Liver (tissue), 9 donors: ENCODE results near the gene CTSF. TPM values are rescaled to one million over a fixed set of nuclear protein-coding genes. Genes with fewer than 3 reads are reported as not detected.

ENCODE experiments used
- DNase-seq: peaks from one replicate; pipeline ENCODE4 v3.0.0-alpha.2; 2017; ENCODE audit warnings: low spot score
- H3K27ac ChIP-seq, 2 donors: one replicate each; pipeline ENCODE4 v1.7.0; 2013; ENCODE audit warnings: inconsistent platforms in 2 of 2, low read length in 2 of 2, control low read depth in 1 of 2, low read depth in 1 of 2, mild to moderate bottlenecking in 1 of 2
- H3K27me3 ChIP-seq, 4 donors: one replicate each; pipeline versions ENCODE4 v1.6.1 to v1.7.0; 2013; ENCODE audit warnings: low read length in 3 of 4, inconsistent platforms in 1 of 4, mild to moderate bottlenecking in 1 of 4, moderate library complexity in 1 of 4; ENCODE audit not compliant: control insufficient read depth in 4 of 4, insufficient read depth in 4 of 4
- H3K36me3 ChIP-seq, 4 donors: one replicate each; pipeline versions ENCODE4 v1.6.1 to v1.7.0; 2013; ENCODE audit warnings: low read length in 3 of 4, mild to moderate bottlenecking in 3 of 4, low read depth in 1 of 4, moderate library complexity in 1 of 4; ENCODE audit not compliant: control insufficient read depth in 4 of 4, insufficient read depth in 3 of 4
- H3K4me1 ChIP-seq, 4 donors: one replicate each; pipeline versions ENCODE4 v1.6.1 to v1.7.0; 2013; ENCODE audit warnings: low read length in 3 of 4, mild to moderate bottlenecking in 3 of 4, moderate library complexity in 1 of 4; ENCODE audit not compliant: control insufficient read depth in 4 of 4, insufficient read depth in 4 of 4
- H3K4me3 ChIP-seq, 3 donors: one replicate each; pipeline versions ENCODE4 v1.6.1 to v1.7.0; 2013; ENCODE audit warnings: low read length in 3 of 3, control low read depth in 1 of 3, low read depth in 1 of 3, mild to moderate bottlenecking in 1 of 3
- H3K9ac ChIP-seq, 2 donors: one replicate each; pipeline ENCODE4 v1.7.0; 2013; ENCODE audit warnings: low read length in 2 of 2, mild to moderate bottlenecking in 2 of 2, moderate library complexity in 2 of 2, control low read depth in 1 of 2, low read depth in 1 of 2
- H3K9me3 ChIP-seq, 4 donors: one replicate each; pipeline versions ENCODE4 v1.6.1 to v1.7.0; 2013; ENCODE audit warnings: low read length in 3 of 4; ENCODE audit not compliant: control insufficient read depth in 4 of 4
- ATF3 ChIP-seq: IDR thresholded peaks from 2 replicates; pipeline ENCODE4 v1.6.1; 2016; ENCODE audit warnings: antibody characterized with exemption
- FOXA1 ChIP-seq: IDR thresholded peaks from 2 replicates; pipeline ENCODE4 v1.6.1; 2016; ENCODE audit warnings: antibody characterized with exemption
- FOXA2 ChIP-seq: IDR thresholded peaks from 2 replicates; pipeline ENCODE4 v1.6.1; 2016; ENCODE audit warnings: antibody characterized with exemption
- GABPA ChIP-seq, 2 donors: IDR thresholded peaks in 1 of 2; conservative IDR thresholded peaks in 1 of 2; 2 replicates each; pipeline ENCODE4 v1.6.1; 2016; ENCODE audit warnings: antibody characterized with exemption in 2 of 2, mild to moderate bottlenecking in 1 of 2, moderate library complexity in 1 of 2
- HNF4A ChIP-seq, 2 donors: conservative IDR thresholded peaks; 2 replicates each; pipeline ENCODE4 v1.6.1; 2016; ENCODE audit warnings: antibody characterized with exemption in 2 of 2, mild to moderate bottlenecking in 2 of 2
- HNF4G ChIP-seq: IDR thresholded peaks from 2 replicates; pipeline ENCODE4 v1.6.1; 2016; ENCODE audit warnings: antibody characterized with exemption
- JUND ChIP-seq, 2 donors: IDR thresholded peaks; 2 replicates each; pipeline ENCODE4 v1.6.1; 2016; ENCODE audit warnings: antibody characterized with exemption in 2 of 2
- NR2F2 ChIP-seq: IDR thresholded peaks from 2 replicates; pipeline ENCODE4 v1.6.1; 2016; ENCODE audit warnings: antibody characterized with exemption
- RAD21 ChIP-seq, 2 donors: IDR thresholded peaks; 2 replicates each; pipeline ENCODE4 v1.6.1; 2016; ENCODE audit warnings: antibody characterized with exemption in 2 of 2, mild to moderate bottlenecking in 2 of 2
- RXRA ChIP-seq, 2 donors: IDR thresholded peaks; 2 replicates each; pipeline ENCODE4 v1.6.1; 2017 to 2018; ENCODE audit warnings: antibody characterized with exemption in 2 of 2, mild to moderate bottlenecking in 1 of 2
- SP1 ChIP-seq: IDR thresholded peaks from 2 replicates; pipeline ENCODE4 v1.6.1; 2018; ENCODE audit warnings: antibody characterized with exemption, mild to moderate bottlenecking
- TAF1 ChIP-seq: conservative IDR thresholded peaks from 2 replicates; pipeline ENCODE4 v1.6.1; 2016; ENCODE audit warnings: antibody characterized with exemption, mild to moderate bottlenecking
- YY1 ChIP-seq: IDR thresholded peaks from 2 replicates; pipeline ENCODE4 v1.6.1; 2016; ENCODE audit warnings: antibody characterized with exemption, mild to moderate bottlenecking
- WGBS: extraction: QIAGEN DNeasy Blood & Tissue Kit; methylation state at CpG from one replicate; pipeline ENCODE4 v1.1.7; 2013; 5-methylcytosine and 5-hydroxymethylcytosine counted together
- polyA plus RNA-seq, 2 donors: library from polyadenylated mRNA; stranded (reverse) in 1 of 2; unstranded in 1 of 2; fragments of 200-250 nt in 1 of 2; fragments of >200 nt in 1 of 2; fragmentation: Nextera tagmentation in 1 of 2; extraction: Ambion mirVana in 1 of 2; gene quantifications; one replicate each; pipeline versions ENCODE4 v1.2.1 to v1.2.3, GENCODE V29; 2013 to 2015
- total RNA-seq, 2 donors: library from RNA; depleted of rRNA; stranded (reverse); fragments of >200 nt; gene quantifications; one replicate each; pipeline ENCODE4 v1.2.3, GENCODE V29; 2014
- TF ChIP-seq, protein P1 (sequence below): IDR thresholded peaks from 2 replicates; pipeline ENCODE4 v1.6.1; 2016; ENCODE audit warnings: antibody characterized with exemption, mild to moderate bottlenecking
- TF ChIP-seq, protein P2 (sequence below): IDR thresholded peaks from 2 replicates; pipeline ENCODE4 v1.6.1; 2016; ENCODE audit warnings: antibody characterized with exemption
- TF ChIP-seq, protein P3 (sequence below): fragments of 150-350 bp; IDR thresholded peaks from 2 replicates; pipeline ENCODE4 v1.5.1; 2017; ENCODE audit warnings: improper control_type of control experiment, low read depth, low read length; ENCODE audit not compliant: missing input control
- donor health status: healthy.
- donor health status: healthy.
- donor health status: healthy.
- donor health status: healthy.
- donor health status: healthy.

The CTSF gene
- total and polyA plus RNA-seq, 4 donors: 8.5 to 31.9 (median 24.0) TPM

GRCh38 chr11:66569076-66569475 is 670 bp upstream of the CTSF start:
- H3K9ac ChIP-seq: no peak overlapping the region
- DNase-seq: no peak
- H3K4me1 ChIP-seq: peaks cover 2 to 14% (median 8%) of the 10 kb centered on the region in 4 donors
- TF ChIP-seq HNF4A (conservative IDR thresholded peaks at IDR 0.05) (no peak), TAF1 (no peak), RAD21 (IDR thresholded peaks at IDR 0.05) (no peak)
- WGBS: 90% methylated on average over 7 of the region's 7 CpGs
- peaks cover 0 to 6% (median 0%) of the 10 kb centered on the region in 4 donors for H3K36me3 ChIP-seq
- no peak overlapping the region for H3K4me3 ChIP-seq
- H3K9me3 ChIP-seq: no peaks in the 10 kb centered on the region
- H3K27me3 ChIP-seq: no peaks in the 10 kb centered on the region
- H3K27ac ChIP-seq: no peak overlapping the region

GRCh38 chr11:66567787-66568123 is 651 bp downstream of the CTSF start:
- TF ChIP-seq RXRA (IDR thresholded peaks at IDR 0.05) (no peak), TAF1 (no peak), SP1 (no peak), FOXA2 (no peak), ATF3 (no peak), FOXA1 (no peak), JUND (IDR thresholded peaks at IDR 0.05) (no peak), YY1 (no peak), NR2F2 (no peak), HNF4G (no peak), GABPA (IDR thresholded peaks at IDR 0.05 in 1 of 2, conservative IDR thresholded peaks at IDR 0.05 in 1 of 2) (no peak)
- TF ChIP-seq, protein P1, sequence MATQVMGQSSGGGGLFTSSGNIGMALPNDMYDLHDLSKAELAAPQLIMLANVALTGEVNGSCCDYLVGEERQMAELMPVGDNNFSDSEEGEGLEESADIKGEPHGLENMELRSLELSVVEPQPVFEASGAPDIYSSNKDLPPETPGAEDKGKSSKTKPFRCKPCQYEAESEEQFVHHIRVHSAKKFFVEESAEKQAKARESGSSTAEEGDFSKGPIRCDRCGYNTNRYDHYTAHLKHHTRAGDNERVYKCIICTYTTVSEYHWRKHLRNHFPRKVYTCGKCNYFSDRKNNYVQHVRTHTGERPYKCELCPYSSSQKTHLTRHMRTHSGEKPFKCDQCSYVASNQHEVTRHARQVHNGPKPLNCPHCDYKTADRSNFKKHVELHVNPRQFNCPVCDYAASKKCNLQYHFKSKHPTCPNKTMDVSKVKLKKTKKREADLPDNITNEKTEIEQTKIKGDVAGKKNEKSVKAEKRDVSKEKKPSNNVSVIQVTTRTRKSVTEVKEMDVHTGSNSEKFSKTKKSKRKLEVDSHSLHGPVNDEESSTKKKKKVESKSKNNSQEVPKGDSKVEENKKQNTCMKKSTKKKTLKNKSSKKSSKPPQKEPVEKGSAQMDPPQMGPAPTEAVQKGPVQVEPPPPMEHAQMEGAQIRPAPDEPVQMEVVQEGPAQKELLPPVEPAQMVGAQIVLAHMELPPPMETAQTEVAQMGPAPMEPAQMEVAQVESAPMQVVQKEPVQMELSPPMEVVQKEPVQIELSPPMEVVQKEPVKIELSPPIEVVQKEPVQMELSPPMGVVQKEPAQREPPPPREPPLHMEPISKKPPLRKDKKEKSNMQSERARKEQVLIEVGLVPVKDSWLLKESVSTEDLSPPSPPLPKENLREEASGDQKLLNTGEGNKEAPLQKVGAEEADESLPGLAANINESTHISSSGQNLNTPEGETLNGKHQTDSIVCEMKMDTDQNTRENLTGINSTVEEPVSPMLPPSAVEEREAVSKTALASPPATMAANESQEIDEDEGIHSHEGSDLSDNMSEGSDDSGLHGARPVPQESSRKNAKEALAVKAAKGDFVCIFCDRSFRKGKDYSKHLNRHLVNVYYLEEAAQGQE: no peak
- TF ChIP-seq, protein P2, sequence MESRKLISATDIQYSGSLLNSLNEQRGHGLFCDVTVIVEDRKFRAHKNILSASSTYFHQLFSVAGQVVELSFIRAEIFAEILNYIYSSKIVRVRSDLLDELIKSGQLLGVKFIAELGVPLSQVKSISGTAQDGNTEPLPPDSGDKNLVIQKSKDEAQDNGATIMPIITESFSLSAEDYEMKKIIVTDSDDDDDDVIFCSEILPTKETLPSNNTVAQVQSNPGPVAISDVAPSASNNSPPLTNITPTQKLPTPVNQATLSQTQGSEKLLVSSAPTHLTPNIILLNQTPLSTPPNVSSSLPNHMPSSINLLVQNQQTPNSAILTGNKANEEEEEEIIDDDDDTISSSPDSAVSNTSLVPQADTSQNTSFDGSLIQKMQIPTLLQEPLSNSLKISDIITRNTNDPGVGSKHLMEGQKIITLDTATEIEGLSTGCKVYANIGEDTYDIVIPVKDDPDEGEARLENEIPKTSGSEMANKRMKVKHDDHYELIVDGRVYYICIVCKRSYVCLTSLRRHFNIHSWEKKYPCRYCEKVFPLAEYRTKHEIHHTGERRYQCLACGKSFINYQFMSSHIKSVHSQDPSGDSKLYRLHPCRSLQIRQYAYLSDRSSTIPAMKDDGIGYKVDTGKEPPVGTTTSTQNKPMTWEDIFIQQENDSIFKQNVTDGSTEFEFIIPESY: no peak
- TF ChIP-seq, protein P3, sequence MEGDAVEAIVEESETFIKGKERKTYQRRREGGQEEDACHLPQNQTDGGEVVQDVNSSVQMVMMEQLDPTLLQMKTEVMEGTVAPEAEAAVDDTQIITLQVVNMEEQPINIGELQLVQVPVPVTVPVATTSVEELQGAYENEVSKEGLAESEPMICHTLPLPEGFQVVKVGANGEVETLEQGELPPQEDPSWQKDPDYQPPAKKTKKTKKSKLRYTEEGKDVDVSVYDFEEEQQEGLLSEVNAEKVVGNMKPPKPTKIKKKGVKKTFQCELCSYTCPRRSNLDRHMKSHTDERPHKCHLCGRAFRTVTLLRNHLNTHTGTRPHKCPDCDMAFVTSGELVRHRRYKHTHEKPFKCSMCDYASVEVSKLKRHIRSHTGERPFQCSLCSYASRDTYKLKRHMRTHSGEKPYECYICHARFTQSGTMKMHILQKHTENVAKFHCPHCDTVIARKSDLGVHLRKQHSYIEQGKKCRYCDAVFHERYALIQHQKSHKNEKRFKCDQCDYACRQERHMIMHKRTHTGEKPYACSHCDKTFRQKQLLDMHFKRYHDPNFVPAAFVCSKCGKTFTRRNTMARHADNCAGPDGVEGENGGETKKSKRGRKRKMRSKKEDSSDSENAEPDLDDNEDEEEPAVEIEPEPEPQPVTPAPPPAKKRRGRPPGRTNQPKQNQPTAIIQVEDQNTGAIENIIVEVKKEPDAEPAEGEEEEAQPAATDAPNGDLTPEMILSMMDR: no peak
- Histone ChIP-seq H3K27ac (no peak overlapping the region), H3K9me3 (no peaks in the 10 kb centered on the region), H3K9ac (no peak overlapping the region), H3K4me3 (peak overlapping the region in 2 of 3 donors; percentile 48 to 58), H3K36me3 (peaks cover 0 to 8% (median 0%) of the 10 kb centered on the region in 4 donors), H3K27me3 (no peaks in the 10 kb centered on the region), H3K4me1 (peaks cover 2 to 14% (median 8%) of the 10 kb centered on the region in 4 donors)
- 74% methylated on average over 15 of the region's 15 CpGs for WGBS
- DNase-seq: no peak
